RWPE1 (cell line): Measurements from ENCODE around the gene RFT1.

Source experiments
- CTCF ChIA-PET: fragments of 350-600 bp; sonication (Branson Sonifier 250); formaldehyde crosslinking; extraction: SDS; loops from one replicate; lab custom pipeline; 2021; lab: Yijun Ruan, JAX
- POLR2A ChIA-PET: fragments of 400-600 bp; formaldehyde crosslinking; extraction: SDS; loops from one replicate; lab custom pipeline; 2020; ENCODE audit warnings: antibody characterized with exemption; ENCODE audit not compliant: low non-redundant PET; lab: Yijun Ruan, JAX
- DNase-seq: peaks from one replicate; pipeline ENCODE4 v3.0.0; 2012; ENCODE audit warnings: low spot score
- H3K27ac ChIP-seq: fragments of 450-650 bp; 2 replicates; pipeline ENCODE4 v1.5.1; 2017
- CTCF ChIP-seq: fragments of 450-650 bp; conservative IDR thresholded peaks from 2 replicates; pipeline ENCODE4 v1.5.1; 2017; ENCODE audit warnings: low read depth, mild to moderate bottlenecking

RFT1 gene

GRCh38 chr3:53100818-53101466 lies 29.3 kb downstream of the RFT1 start:
- ChIA-PET POLR2A (no interaction called here), CTCF (no interaction called here)
- TF ChIP-seq CTCF = no peak
- no peak overlapping the region for H3K27ac ChIP-seq
- DNase-seq = no peak

GRCh38 chr3:53097887-53098286 lies 32.3 kb downstream of the RFT1 start:
- POLR2A ChIA-PET = no interaction called here
- no peak for DNase-seq
- TF ChIP-seq CTCF = no peak
- CTCF ChIA-PET = no interaction called here
- no peak overlapping the region for H3K27ac ChIP-seq

GRCh38 chr3:53092942-53093341 lies 37.3 kb downstream of the RFT1 start:
- no peak overlapping the region for H3K27ac ChIP-seq
- ChIA-PET POLR2A (no interaction called here), CTCF (no interaction called here)
- no peak for TF ChIP-seq CTCF
- DNase-seq = no peak

- POLR2A ChIA-PET = no interaction called here
- no peak for TF ChIP-seq CTCF
- CTCF ChIA-PET = no interaction called here
- H3K27ac ChIP-seq = no peak overlapping the region
- DNase-seq = no peak
These were observed 38.0 kb downstream of the RFT1 start for GRCh38 chr3:53092216-53092615.

GRCh38 chr3:53091011-53091410 lies 39.2 kb downstream of the RFT1 start:
- no peak overlapping the region for H3K27ac ChIP-seq
- no peak for TF ChIP-seq CTCF
- POLR2A ChIA-PET = no interaction called here
- no peak for DNase-seq
- CTCF ChIA-PET = no interaction called here

- POLR2A ChIA-PET = no interaction called here
- TF ChIP-seq CTCF = no peak
- H3K27ac ChIP-seq = peak overlapping the region; percentile 67
- CTCF ChIA-PET = no interaction called here
- peak; percentile 8 for DNase-seq
These were observed 40.7 kb downstream of the RFT1 start for GRCh38 chr3:53089511-53089910.

GRCh38 chr3:53085476-53085875 lies 44.8 kb downstream of the RFT1 start:
- no peak overlapping the region for H3K27ac ChIP-seq
- DNase-seq = no peak
- ChIA-PET POLR2A (no interaction called here), CTCF (no interaction called here)
- TF ChIP-seq CTCF = no peak
